ENCODE measurements around the gene DCLK2.

The DCLK2 gene

GRCh38 chr4:150117094-150117493 lies 38.8 kb downstream of the DCLK2 start:
- no peak for DNase-seq (ENCODE audit: low read depth in 2 of 2)

DNA sequence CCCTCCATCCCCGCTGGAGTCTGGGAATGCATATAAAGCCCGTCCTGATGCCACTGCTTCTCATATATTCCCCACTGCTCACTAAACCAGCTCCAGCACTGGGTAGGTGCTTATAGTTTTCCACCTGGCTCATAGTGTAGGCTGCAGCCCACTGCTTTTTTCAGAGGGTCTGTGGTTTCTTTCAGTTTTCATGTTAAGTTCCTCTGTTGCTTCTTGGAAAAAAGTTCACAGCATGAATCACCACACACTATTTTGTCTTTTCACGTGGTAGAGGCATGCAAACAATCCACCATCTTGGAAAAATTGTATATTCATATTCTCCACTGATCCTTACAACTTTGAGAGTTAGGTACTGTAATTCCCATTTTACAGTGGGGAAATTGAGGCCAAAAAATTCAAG lies 39.4 kb downstream of the DCLK2 start:
- DNase-seq (ENCODE audit: low read depth in 2 of 2), result no peak

DNA sequence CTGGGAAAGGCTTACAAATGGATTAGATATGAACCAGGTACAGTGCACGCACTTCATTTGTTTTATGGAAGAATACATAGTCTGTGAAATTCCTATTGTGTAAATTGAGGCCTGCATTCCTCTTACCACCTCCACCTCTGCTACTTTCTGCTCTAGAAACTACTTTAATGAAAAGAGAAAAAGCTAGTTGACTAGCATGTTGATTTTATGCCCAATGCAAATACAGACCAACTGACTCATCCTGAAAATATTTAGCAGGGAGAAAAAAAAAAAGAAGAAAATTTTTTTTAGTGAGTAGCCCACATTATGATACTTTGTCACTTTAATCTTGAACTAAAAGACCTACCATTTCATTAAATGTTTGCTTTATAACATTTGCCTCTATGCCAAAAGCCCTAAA lies 41.2 kb downstream of the DCLK2 start:
- no peak for DNase-seq (ENCODE audit: low read depth in 2 of 2)

DNA sequence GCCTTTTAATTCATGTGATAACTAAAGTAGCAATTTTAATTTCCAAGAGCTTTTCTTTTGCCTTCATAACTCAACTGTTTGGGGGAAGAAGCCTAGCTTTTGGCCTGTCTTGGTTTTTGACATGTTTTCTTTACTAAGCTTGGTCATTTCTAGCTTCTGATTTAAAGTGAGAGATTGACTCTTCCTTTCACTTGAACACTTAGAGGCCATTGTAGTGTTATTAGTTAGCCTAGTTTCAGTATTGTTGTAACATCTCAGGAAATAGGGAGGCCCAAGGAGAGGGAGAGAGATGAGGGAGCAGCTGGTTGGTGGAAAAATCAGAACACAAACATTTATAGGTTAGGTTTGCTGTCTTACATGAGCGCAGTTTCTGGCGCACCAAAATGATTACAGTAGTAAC lies 44.8 kb downstream of the DCLK2 start:
- no peak for DNase-seq (ENCODE audit: low read depth in 2 of 2)

- DNase-seq (ENCODE audit: low read depth in 2 of 2), result no peak
Observed at GRCh38 chr4:150123796-150124677, 45.8 kb downstream of the DCLK2 start.

GRCh38 chr4:150126201-150126863 lies 48.1 kb downstream of the DCLK2 start:
- no peak for DNase-seq (ENCODE audit: low read depth in 2 of 2)

DNA sequence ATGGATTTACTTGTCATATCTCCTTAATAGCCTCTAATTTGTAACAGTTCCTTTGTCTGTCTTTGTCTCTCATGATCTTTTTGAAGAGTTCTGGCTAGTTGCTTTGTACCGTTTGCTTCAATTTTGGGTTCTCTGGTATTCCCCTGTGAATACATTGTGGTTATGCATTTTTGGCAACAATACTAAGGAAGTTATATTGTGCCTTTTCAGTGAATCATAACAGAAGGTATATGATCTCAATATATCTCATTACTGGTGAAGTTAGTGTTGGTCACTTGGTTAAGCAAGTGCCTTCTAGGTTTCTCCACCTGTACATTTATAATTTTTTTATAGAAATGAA lies 48.6 kb downstream of the DCLK2 start:
- DNase-seq (ENCODE audit: low read depth in 2 of 2), result no peak

- no peak for DNase-seq (ENCODE audit: low read depth in 2 of 2)
Observed at GRCh38 chr4:150127757-150128156, 49.5 kb downstream of the DCLK2 start.

DNA sequence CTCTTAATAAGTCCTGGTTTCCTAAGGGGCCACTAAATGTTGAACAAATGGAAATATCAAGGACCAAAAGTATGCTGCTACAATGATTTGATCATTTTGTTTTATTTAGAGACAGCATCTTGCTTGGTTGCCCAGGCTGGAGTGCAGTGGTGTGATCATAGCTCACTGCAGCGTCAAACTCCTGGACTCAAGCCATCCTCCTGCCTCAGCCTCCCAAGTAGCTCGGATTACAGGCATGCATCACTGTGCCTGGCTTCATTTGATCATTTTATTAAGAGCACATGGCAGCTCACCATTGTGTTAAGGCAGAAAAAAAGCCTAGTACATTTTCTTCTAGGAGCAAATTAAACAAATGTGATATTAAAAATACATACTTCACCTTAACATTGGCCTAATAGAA lies 52.7 kb downstream of the DCLK2 start:
- no peak for DNase-seq (ENCODE audit: low read depth in 2 of 2)

- DNase-seq (ENCODE audit: low read depth in 2 of 2), result no peak
Observed at GRCh38 chr4:150131581-150132228, 53.5 kb downstream of the DCLK2 start.

- no peak for DNase-seq (ENCODE audit: low read depth in 2 of 2)
Observed at GRCh38 chr4:150133605-150134004, 55.4 kb downstream of the DCLK2 start.

DNA sequence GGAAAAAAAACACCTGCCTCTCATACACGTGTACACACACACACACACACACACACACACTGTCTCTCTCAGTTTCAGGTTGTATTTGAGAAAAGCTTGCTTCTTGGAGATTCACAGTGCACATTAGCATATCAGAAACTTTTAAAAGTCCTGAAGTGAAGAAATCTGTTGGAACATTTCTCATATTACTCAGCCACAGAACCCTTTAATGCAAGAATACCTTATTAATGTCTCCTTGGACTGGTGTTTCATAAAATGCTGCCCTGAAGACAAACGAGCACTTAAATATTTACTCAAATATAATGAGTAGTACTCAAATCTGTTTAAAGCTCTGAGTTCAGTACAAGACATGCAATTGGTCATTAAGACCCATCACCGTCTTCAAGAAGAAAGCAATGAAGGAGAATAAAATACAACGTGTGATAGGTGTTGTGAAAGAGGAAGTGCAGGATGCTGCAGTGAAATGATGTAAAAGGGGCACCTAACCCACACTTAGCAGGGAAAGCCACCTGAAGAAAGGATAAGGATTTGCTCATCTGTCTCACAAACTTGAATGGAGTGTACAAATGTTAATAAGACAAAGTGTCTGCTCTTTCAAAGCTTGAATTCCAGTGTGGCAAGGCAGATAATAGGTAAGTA lies 57.0 kb downstream of the DCLK2 start:
- no peak for DNase-seq (ENCODE audit: low read depth in 2 of 2)

- no peak for DNase-seq (ENCODE audit: low read depth in 2 of 2)
Observed at GRCh38 chr4:150136036-150136435, 57.8 kb downstream of the DCLK2 start.

DNA sequence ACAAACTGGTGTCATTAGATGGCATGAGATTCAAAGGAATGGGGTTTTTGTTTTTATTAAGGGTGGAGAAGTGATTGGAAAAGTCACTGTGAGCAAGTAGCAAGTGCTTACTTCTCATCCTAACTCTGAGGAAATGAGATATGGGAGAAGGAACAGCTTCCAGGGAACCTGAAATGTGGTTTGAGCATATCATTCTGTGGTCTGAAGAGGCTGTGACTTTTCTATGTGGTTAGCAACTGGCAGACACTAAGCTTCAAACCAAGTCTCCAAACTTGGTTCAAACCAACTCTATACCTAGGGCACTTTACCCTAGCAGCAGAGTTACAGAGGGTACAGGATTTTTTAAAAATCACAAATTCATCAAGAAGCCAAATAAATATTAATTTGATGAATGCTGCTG lies 58.2 kb downstream of the DCLK2 start:
- no peak for DNase-seq (ENCODE audit: low read depth in 2 of 2)

- no peak for DNase-seq (ENCODE audit: low read depth in 2 of 2)
Observed at GRCh38 chr4:150139297-150139865, 61.1 kb downstream of the DCLK2 start.

- no peak for DNase-seq (ENCODE audit: low read depth in 2 of 2)
Observed at GRCh38 chr4:150140774-150141400, 62.6 kb downstream of the DCLK2 start.

- DNase-seq (ENCODE audit: low read depth in 2 of 2), result no peak
Observed at GRCh38 chr4:150141756-150142155, 63.5 kb downstream of the DCLK2 start.

DNA sequence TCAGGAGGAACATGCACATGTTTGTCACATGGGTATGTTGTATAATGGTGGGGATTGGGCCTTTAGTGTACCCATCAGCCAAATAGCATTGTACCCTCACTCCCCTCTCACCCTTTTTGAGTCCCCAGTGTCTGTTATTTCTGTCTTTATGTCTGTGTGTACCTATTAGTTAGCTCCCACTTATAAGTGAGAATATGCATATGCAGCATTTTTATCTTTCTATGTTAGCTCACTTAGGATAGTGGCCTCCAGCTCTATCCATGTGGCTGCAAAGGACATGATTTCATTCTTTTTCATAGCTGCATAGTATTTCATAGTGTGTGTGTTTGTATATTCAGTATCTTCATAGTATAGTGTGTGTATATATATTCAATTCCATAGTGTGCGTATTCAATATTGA lies 64.6 kb downstream of the DCLK2 start:
- DNase-seq (ENCODE audit: low read depth in 2 of 2), result no peak

DNA sequence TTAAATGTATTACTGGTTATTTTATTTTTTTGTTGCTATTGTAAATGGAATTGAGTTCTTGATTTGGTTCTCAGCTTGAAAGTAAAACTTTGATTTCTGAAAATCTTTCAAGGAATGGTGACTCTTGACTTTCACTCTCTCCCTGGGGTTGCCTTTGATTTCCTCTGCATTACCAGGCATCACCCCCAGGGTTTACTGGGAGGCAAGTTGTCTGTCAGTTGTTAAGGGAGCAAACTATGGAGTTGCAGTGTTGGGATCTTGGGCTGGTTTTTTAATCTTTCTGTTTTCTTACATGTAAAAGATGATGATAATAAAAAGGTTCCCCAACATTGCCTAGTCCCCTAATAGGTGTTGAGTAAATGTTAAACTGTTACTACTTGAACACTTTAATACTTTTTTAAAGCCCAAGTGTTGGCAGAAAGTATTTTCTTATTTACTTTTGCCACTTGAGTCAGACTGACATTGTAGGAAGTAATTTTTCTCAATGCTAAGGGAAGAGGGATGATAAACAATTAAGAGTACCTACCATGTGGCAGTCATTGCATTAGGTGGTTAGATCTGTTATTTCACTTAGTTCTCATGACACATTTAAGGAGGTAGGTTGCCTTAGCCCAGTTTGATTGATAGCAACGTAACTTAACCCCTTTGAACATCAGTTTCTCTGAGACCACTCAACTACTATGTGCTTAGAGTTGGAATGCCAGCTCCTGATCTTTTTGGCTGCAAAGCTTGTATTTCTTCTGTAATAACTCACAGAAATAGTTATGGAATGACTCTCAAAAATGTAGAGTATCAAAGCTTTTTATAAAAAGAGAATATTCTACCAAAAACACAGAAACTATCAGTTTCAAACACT lies 67.1 kb downstream of the DCLK2 start:
- DNase-seq (ENCODE audit: low read depth in 2 of 2), result no peak

- DNase-seq (ENCODE audit: low read depth in 2 of 2), result no peak
Observed at GRCh38 chr4:150145946-150146340, 67.7 kb downstream of the DCLK2 start.

- no peak for DNase-seq (ENCODE audit: low read depth in 2 of 2)
Observed at GRCh38 chr4:150149381-150149780, 71.1 kb downstream of the DCLK2 start.
